SHP77 (cell line): ENCODE results near the gene TDRD9.
"Not testable (repeated sequence)": the region's sequence is repeated elsewhere in the genome, so short reads cannot be mapped to it uniquely, and the experiment has no call there.

Experiments
- DNase-seq, 2 experiments: peaks; one replicate each; lab custom pipeline; 2025; lab: John Stamatoyannopoulos, UW

Gene TDRD9

GRCh38 chr14:103920981-103921854, 7.0 kb upstream of the TDRD9 start:
- DNase-seq: peak; percentile 82 to 88

- not testable (repeated sequence) for DNase-seq
These were observed 6.4 kb upstream of the TDRD9 start for GRCh38 chr14:103921855-103922200.

- no peak for DNase-seq
These were observed 4.4 kb upstream of the TDRD9 start for GRCh38 chr14:103923863-103924262.

GRCh38 chr14:103925316-103925715, 2.9 kb upstream of the TDRD9 start:
- no peak for DNase-seq

GRCh38 chr14:103927566-103927965, 690 bp upstream of the TDRD9 start:
- no peak for DNase-seq

- DNase-seq: no peak
These were observed 1.9 kb downstream of the TDRD9 start for GRCh38 chr14:103930051-103930604.

- DNase-seq: no peak
These were observed 3.2 kb downstream of the TDRD9 start for GRCh38 chr14:103931422-103931821.

- no peak for DNase-seq
These were observed 4.7 kb downstream of the TDRD9 start for GRCh38 chr14:103932791-103933490.

GRCh38 chr14:103935102-103935501, 6.8 kb downstream of the TDRD9 start:
- DNase-seq: no peak

- DNase-seq: no peak
These were observed 13.2 kb downstream of the TDRD9 start for GRCh38 chr14:103941462-103941861.

GRCh38 chr14:103941973-103942736, 13.9 kb downstream of the TDRD9 start, which contains the start of gene RD3L:
Gene RD3L (minus strand): TSS chr14:103942529. CDS start chr14:103941695, 834 bp downstream.
- no peak for DNase-seq

- no peak for DNase-seq
These were observed 15.4 kb downstream of the TDRD9 start for GRCh38 chr14:103943673-103944072.

GRCh38 chr14:103946975-103947374, 18.7 kb downstream of the TDRD9 start:
- DNase-seq: no peak

GRCh38 chr14:103948442-103948841, 20.2 kb downstream of the TDRD9 start:
- no peak for DNase-seq

GRCh38 chr14:103949131-103949790, 21.0 kb downstream of the TDRD9 start:
- DNase-seq: no peak

- DNase-seq: no peak
These were observed 32.3 kb downstream of the TDRD9 start for GRCh38 chr14:103960457-103961055.

GRCh38 chr14:103961928-103962578, 33.8 kb downstream of the TDRD9 start:
- no peak for DNase-seq

- DNase-seq: no peak
These were observed 38.4 kb downstream of the TDRD9 start for GRCh38 chr14:103966631-103967030.

- no peak for DNase-seq
These were observed 41.7 kb downstream of the TDRD9 start for GRCh38 chr14:103969961-103970360.

- DNase-seq: no peak
These were observed 45.1 kb downstream of the TDRD9 start for GRCh38 chr14:103973354-103973753.

- DNase-seq: no peak
These were observed 46.3 kb downstream of the TDRD9 start for GRCh38 chr14:103974575-103974974.
